Effector memory CD8-positive, alpha-beta T cell (primary cell): ENCODE measurements around the gene SASH3.

Experiments
- ATAC-seq: fragments of 150-1000 bp; cut with Tn5 transposase; replicated peaks from 2 replicates; pipeline ENCODE4 v1.10.0; 2021; ENCODE audit warnings: mild to moderate bottlenecking, moderate library complexity
- DNase-seq, 3 experiments: peaks; one replicate each; pipeline ENCODE4 v3.0.0; 2021
- H3K27ac Mint-ChIP-seq, 2 donors: one replicate each; pipeline ENCODE4 v1.8.0; 2022; ENCODE audit warnings: mild to moderate bottlenecking in 2 of 2, mixed read lengths in 2 of 2, moderate library complexity in 2 of 2
- H3K27me3 Mint-ChIP-seq, 2 donors: one replicate each; pipeline ENCODE4 v1.8.0; 2022; ENCODE audit warnings: mixed read lengths in 2 of 2
- H3K36me3 Mint-ChIP-seq: one replicate; pipeline ENCODE4 v1.8.0; 2022; ENCODE audit warnings: mild to moderate bottlenecking, moderate library complexity, mixed read lengths; ENCODE audit not compliant: insufficient read depth
- H3K4me1 Mint-ChIP-seq, 2 donors: one replicate each; pipeline ENCODE4 v1.8.0; 2022; ENCODE audit warnings: low read depth in 2 of 2, mixed read lengths in 2 of 2
- H3K4me3 Mint-ChIP-seq, 2 donors: one replicate each; pipeline ENCODE4 v1.8.0; 2022; ENCODE audit warnings: mild to moderate bottlenecking in 2 of 2, mixed read lengths in 2 of 2, moderate library complexity in 2 of 2
- H3K9me3 Mint-ChIP-seq, 2 donors: one replicate each; pipeline ENCODE4 v1.8.0; 2022; ENCODE audit warnings: mixed read lengths in 2 of 2

The SASH3 gene

GRCh38 chrX:129843459-129844306 is 63.9 kb downstream of the SASH3 start, which contains the start of gene ZDHHC9:
TSS of gene ZDHHC9 (minus strand) at chrX:129843886. CDS start at chrX:129841945, 1,941 bp downstream.
- peak within 1 kb of the TSS; percentile 79 to 88 for H3K27ac Mint-ChIP-seq
- ATAC-seq (peak; percentile 94), DNase-seq (peak; percentile 80 to 84 (median 81))
- peak within 1 kb of the TSS; percentile 89 to 90 for H3K4me3 Mint-ChIP-seq
- H3K27me3 Mint-ChIP-seq, result no peaks in the 10 kb centered on the region
- peaks cover 7 to 9% of the 10 kb centered on the region in 2 donors for H3K4me1 Mint-ChIP-seq
- H3K9me3 Mint-ChIP-seq, result no peaks in the 10 kb centered on the region
- H3K36me3 Mint-ChIP-seq, result peaks cover 3% of the 10 kb centered on the region
